Dedifferentiated amniotic fluid mesenchymal stem cell (primary cell): ENCODE measurements around the gene MYCBPAP.

ENCODE experiments used
- DNase-seq: peaks from one replicate; pipeline ENCODE4 v3.0.0-alpha.2; 2016; ENCODE audit errors: extremely low spot score

Gene MYCBPAP

GRCh38 chr17:50491505-50491904, 16.7 kb upstream of the MYCBPAP start:
- DNase-seq = no peak

- DNase-seq = no peak
Observed at GRCh38 chr17:50492214-50492613, 16.0 kb upstream of the MYCBPAP start.

GRCh38 chr17:50493744-50494143, 14.5 kb upstream of the MYCBPAP start:
- DNase-seq = no peak

- DNase-seq = no peak
Observed at GRCh38 chr17:50495217-50495823, 12.9 kb upstream of the MYCBPAP start.

GRCh38 chr17:50495918-50496317, 12.3 kb upstream of the MYCBPAP start:
- no peak for DNase-seq

- DNase-seq = no peak
Observed at GRCh38 chr17:50498021-50498874, 10.0 kb upstream of the MYCBPAP start.

- no peak for DNase-seq
Observed at GRCh38 chr17:50499270-50499669, 9.0 kb upstream of the MYCBPAP start.

- no peak for DNase-seq
Observed at GRCh38 chr17:50499721-50500120, 8.5 kb upstream of the MYCBPAP start.

- DNase-seq = no peak
Observed at GRCh38 chr17:50501054-50501453, 7.2 kb upstream of the MYCBPAP start.

GRCh38 chr17:50502301-50502990, 5.8 kb upstream of the MYCBPAP start:
- DNase-seq = no peak

- DNase-seq = no peak
Observed at GRCh38 chr17:50505591-50506130, 2.6 kb upstream of the MYCBPAP start.

- DNase-seq = no peak
Observed at GRCh38 chr17:50506298-50506697, 1.9 kb upstream of the MYCBPAP start.

- DNase-seq = no peak
Observed at GRCh38 chr17:50508573-50509460, 578 bp downstream of the MYCBPAP start.

GRCh38 chr17:50511058-50511457, 2.8 kb downstream of the MYCBPAP start:
- no peak for DNase-seq

GRCh38 chr17:50513495-50513894, 5.3 kb downstream of the MYCBPAP start:
- DNase-seq = no peak

GRCh38 chr17:50514388-50514787, 6.1 kb downstream of the MYCBPAP start:
- no peak for DNase-seq

- no peak for DNase-seq
Observed at GRCh38 chr17:50514936-50515702, 6.9 kb downstream of the MYCBPAP start.

GRCh38 chr17:50517011-50517410, 8.8 kb downstream of the MYCBPAP start:
- DNase-seq = no peak

- no peak for DNase-seq
Observed at GRCh38 chr17:50517504-50518383, 9.5 kb downstream of the MYCBPAP start.
